NCI-H1105 (cell line): ENCODE measurements around the gene ZBTB7B.

Experiments
- DNase-seq: peaks from one replicate; lab custom pipeline; 2025; lab: John Stamatoyannopoulos, UW

Gene ZBTB7B

DNA sequence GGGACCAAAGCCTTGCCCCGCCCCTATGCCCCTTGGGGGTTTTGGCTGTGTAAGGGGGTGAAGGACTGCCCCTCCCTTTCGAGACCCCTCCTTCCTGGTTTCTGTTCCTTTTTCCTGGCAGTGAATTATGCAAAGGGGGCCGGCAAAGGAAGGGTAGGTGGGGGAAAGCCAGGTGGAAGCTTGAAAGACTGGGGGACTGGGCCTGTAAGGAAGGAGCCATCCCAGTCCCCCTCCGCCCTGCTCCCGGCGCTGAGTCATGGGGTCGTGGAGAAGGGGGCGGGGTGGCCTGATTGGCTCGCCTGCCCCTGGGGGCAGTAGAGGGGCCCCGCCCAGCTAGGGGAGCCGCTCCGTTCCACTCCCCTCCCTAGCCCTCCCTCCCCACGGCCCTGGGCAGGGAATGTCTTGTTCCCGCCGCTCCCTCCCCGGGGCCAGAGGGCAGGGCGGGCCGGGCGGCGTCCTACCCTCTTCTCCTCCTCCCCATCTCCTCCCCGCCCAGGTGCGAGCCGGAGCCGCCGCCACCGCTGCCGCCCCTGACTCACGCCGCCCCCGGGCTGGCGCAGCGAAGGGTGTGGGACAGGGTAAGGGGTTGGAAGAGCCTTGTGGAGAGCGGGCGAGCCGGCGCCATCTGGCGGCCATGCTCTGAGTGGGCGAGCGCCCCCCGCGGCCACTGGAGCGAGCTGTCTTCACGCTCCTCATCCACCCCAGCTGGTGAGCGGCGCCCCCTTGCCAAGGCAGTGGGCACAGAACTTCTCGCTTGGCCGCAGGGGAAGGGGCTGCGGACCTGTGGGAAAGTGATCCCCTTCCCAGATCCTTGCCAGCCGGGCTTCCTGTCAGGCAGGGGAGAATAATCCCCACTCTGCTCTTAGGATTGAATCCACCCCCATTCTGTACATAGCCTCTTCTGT, 14.7 kb downstream of the ZBTB7B start:
- DNase-seq: peak; percentile 69

- no peak for DNase-seq
These were observed 15.3 kb downstream of the ZBTB7B start for GRCh38 chr1:155017946-155018316.

DNA sequence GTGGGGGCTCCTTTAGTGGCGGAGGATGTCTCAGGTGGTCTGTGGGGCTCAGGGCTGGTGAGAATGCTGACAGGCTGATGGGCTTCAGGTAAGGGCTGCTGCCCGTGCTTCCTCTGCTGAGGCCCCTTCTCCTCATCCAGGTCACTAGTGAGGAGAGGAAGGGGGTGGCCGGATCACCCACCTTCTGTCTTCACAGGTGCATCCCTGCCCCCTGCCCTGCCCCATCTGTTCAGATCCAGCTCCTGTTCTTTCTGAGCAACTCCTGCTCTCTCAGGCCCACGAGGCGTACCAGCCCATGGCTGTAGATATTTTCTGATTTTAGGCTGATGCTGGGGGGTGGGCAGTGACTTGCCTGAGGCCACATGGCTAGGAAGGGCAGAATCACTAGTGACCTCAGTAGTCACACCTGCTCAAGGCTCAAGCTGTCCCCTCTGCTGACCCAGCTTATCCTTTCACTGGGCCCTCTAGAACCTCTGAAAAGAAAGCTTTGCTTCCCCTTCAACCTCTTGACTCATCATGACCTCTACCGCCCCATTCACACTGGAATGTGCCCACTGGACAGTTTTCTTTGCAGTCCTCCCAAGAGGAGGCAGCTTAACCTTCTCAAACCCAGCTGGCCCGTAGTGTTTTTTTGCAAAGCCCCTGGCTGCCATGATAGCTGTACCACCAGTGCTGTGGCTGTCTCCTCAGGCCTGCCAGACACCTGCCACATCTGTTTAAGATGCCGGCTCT, 16.2 kb downstream of the ZBTB7B start:
- DNase-seq: no peak

- no peak for DNase-seq
These were observed 17.0 kb downstream of the ZBTB7B start for GRCh38 chr1:155019377-155020245.

DNA sequence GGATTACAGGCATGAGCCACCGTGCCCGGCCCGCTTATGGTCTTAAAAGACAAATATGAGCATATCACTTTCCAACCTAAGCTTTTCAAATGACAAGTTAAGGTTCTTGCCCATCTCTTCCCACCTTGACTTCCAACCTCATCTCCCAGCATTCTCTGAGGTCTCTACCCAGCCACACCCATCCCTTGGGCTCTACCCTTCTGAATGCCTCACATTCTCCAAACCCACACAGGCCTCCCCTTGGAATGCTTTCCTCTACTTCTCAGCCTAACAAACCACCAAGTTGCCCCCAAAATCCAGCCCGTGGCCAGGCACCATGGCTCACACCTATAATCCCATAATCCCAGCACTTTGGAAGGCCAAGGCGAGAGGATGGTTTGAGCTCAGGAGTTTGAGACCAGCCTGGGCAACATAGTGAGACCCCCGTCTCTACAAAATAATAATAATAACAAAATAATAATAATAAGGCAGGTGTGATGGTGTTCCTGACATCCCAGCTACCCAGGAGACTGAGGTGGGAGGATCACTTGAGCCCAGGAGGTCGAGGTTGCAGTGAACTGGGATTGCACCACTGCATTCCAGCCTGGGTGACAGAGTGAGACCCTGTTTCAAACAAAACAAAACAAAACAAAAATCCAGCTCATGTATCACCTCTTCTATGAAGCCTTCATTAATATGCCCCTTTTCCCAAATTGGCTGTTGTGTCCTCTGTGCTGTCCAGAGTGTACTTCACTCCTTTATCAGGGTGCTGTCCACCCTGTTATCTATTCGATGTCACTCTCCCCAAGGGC, 19.7 kb downstream of the ZBTB7B start:
- DNase-seq: no peak

DNA sequence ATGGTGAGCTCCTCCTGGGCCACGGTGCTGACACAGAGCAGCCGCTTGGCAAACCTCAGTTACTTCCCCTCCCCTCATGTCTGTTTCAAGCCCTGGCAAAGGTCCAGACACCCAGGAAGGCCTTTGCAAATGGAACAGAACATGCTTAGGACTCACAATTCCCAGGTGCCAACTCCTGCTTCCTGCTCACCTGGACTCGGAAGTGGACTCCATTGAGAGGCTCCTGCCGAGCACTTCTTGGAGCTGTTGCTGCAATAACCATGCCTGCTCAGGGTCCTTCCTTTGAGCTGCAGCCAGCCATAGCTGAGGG, 20.3 kb downstream of the ZBTB7B start:
- no peak for DNase-seq

- DNase-seq: no peak
These were observed 21.0 kb downstream of the ZBTB7B start for GRCh38 chr1:155023627-155024026.

GRCh38 chr1:155024315-155024714, 21.7 kb downstream of the ZBTB7B start:
- DNase-seq: no peak

GRCh38 chr1:155026154-155026553, 23.6 kb downstream of the ZBTB7B start:
- no peak for DNase-seq

DNA sequence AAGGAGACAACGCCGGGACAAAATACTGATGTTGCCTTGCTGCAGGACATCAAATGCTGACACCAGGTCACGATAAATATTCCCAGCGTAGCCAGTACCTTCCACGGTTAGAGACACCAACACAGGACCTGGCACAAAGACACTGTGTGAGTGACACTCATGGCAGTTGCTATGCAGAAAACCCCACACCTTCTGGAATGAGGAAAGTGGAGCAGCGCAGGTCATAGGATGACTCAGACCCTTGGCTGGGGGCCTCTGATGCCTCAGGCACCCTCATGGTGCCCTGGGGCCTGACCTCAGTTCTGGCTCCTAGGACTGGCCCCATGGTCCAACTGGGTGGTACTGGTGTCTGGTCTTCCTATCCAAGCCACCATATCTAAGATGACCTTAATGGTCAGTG, 24.0 kb downstream of the ZBTB7B start:
- DNase-seq: no peak

DNA sequence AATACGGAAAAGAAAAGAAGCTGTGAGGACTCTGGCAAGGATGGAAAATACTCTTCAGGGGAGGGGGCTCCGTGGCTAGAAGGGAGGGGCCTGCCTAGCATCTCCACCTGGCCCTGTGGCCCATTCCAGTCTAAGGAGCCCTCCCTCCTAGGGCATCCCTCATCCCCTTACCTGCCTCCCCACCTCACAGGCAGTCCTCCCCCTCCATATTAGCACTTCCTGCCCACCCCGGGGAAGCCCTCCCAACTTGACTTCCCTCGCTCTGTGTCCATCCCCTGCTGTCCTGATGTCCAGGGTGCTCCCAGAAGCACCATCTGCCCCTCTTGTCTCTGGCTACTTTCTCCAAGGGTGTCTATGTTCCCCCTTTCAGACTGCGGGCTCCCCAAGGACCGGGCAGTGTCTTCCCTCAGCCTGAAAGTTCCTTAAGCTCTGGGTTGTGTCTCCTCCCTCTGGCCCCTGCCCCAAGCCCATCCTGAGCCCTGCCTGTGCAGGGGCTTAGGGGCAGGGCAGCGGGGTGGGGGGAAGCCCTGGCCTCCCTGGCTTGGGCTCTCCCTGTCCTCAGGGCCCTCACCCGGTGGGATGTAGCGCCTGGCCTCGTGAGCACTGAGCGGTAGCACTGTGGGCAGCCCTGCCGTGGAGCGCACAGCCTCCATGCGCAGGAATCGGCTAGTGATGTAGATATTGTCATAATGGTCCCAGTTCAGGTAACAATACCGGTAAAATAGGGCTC, 27.1 kb downstream of the ZBTB7B start:
- no peak for DNase-seq

GRCh38 chr1:155030243-155030795, 27.7 kb downstream of the ZBTB7B start:
- DNase-seq: no peak

DNA sequence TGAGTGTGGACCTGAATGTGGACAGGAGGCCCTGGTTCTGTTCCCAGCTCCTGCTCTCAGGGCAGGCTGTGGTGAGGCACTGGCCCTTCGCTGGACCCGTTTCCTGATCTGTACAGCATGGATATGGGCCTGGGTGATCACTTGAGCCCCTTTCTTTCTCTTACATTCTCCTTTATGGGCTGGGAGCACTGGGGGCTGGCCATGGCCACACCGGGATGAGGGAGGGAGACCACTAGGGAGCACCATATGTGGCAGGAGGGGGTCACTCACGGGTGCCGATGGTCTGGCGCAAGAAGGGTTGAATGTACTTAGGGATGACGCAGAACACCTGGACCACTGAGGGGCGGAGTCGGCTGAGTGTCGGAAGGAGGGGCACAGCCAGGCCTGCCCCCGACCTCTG, 28.3 kb downstream of the ZBTB7B start:
- no peak for DNase-seq

DNA sequence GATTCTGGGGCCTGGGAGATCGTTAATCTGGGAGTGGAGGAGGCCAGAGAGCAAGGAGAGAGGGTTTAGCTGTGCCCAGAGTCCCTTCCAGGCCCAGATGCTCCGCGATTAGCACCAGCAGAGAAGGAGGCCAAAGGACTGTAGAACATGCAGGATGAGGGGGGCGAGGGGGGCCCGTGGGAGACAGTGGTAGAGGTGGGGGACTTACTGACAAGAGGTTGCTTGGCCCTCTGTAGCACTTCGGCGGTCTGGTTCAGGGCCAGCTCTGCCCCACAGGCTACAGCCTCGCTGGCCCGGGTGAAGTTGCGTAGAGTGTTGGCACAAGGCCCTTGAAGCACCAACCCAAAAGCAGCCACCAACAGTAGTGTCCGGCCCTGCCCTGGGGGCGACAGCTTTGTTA, 30.3 kb downstream of the ZBTB7B start:
- DNase-seq: no peak

GRCh38 chr1:155033524-155033923, 30.9 kb downstream of the ZBTB7B start, which contains the start of the genes DCST1 and DCST2:
Gene DCST1, plus strand, starts transcription at chr1:155033824. Its CDS starts 213 bp downstream, at chr1:155034037.
Gene DCST2, minus strand, starts transcription at chr1:155033781. Its CDS starts 80 bp downstream, at chr1:155033701.
- DNase-seq: no peak

DNA sequence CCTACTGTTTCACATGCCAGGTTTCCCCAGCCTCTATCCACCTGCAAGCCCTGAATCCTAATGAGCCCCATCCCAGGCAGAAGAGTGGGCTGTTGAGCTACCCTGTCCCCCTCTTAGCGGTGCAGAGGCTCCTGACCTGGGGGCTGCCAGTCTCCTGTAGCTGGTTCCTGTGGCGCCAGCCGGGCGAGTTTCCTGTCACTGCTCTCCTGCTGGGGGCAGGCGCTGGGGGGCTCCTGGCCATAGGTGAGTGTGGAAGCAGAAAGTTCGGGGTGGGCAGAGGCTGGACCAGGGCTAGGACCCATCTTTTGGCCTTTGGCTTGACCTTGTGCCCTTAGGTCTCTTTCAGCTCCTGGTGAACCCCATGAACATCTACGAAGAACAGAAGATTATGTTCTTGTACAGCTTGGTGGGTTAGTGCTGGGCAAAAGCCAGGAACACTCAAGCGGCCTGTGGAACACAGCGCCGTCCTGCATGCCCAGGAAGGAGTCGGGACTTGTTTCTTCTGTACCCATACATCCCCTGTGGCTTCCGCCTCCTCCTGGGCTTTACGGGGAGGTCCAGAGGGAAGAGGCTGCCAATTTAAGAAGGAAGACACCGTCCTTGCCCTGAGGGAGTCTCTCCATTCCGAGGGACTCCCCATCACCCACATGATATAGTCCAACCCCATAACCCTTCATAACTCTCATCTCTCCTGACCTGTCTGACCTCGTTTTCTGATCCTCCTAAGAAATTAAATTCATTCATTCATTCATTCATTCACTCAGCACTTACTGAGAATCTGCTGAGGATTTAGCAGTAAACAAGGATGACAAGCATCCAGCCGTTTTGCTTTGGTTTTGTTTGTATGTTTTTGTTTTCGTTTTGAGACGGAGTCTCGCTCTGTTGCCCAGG, 32.0 kb downstream of the ZBTB7B start:
- no peak for DNase-seq

- no peak for DNase-seq
These were observed 33.3 kb downstream of the ZBTB7B start for GRCh38 chr1:155035936-155036335.

- no peak for DNase-seq
These were observed 34.4 kb downstream of the ZBTB7B start for GRCh38 chr1:155037043-155037442.

GRCh38 chr1:155037851-155038441, 35.3 kb downstream of the ZBTB7B start:
- no peak for DNase-seq
